DMS 273 treated with DMSO at 0.1 percent for 48 hours (cell line): Measurements from ENCODE around the gene USE1.

Source experiments
- DNase-seq: peaks from one replicate; lab custom pipeline; 2025; lab: John Stamatoyannopoulos, UW

USE1 gene

DNA sequence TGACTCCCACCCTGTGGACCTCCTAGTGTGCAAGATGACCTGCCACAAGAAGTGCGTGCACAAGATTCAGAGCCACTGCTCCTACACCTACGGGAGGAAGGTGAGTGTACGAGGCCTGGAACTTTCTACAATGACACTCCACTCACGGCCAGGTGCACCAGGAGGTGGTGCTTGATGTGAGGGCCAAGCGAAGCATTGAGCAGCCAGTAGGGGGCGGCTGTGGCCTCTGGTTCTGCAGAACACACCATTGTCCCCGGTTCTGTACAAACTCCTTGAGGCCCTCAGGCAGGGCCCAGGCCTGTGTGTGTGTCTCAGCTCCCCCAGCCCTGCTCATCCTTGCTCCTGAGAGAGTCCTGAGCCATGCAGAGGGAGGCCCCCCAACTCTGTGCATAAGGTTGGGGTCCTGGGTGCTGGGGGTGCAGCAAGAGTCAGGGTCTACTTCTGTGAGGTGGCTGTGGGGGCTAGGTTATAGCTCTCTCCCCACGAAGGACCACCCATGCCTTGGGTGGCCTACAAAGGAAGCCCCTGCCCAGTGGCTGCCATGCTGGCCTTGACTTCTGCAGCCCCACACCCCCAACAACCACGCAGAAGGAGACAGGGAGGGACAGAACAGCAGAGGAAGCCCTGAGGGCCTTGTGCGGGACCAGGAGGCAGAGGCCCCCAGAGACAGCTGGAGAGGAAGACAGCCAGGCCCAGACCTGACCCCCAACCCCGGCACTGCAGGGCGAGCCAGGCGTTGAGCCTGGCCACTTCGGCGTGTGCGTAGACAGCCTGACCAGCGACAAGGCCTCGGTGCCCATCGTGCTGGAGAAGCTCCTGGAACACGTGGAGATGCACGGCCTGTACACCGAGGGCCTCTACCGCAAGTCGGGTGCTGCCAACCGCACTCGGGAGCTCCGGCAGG, 9.7 kb upstream of the USE1 start:
- no peak for DNase-seq

DNA sequence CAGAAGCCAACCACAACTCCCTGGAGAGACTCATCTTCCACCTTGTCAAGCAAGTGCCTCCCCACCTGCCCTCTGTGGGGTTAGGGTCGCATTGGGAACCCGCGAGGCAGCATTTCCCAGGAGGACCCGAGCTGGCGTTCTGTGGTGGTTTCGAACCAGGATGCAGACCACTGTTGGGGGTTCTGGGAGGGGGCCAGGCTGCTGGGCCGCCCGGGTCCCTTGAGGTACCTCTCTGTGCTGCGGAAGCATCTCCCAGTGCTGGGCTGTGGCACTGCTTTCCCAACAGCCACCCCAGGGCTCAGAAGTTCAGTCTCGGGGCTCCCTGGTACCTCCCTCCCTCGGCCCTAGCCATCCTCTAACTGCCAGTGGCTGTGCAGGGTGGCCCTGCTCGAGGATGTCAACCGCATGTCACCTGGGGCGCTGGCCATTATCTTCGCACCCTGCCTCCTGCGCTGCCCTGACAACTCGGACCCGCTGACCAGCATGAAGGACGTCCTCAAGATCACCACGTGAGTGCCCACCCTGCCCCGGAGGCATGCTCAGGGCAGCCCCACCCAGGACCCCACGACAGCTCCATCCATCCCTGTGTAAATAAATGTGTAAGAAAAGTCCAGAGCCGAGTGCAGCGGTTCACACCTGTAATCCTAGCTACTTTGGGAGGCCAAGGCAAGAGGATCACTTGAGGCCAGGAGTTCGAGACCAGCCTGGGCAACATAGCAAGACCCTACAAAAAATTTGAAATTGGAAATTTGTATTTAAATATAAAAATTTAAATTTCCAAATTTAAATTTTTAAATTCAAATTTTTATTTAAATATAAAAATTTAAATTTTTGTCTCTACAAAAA, 8.2 kb upstream of the USE1 start:
- no peak for DNase-seq

DNA sequence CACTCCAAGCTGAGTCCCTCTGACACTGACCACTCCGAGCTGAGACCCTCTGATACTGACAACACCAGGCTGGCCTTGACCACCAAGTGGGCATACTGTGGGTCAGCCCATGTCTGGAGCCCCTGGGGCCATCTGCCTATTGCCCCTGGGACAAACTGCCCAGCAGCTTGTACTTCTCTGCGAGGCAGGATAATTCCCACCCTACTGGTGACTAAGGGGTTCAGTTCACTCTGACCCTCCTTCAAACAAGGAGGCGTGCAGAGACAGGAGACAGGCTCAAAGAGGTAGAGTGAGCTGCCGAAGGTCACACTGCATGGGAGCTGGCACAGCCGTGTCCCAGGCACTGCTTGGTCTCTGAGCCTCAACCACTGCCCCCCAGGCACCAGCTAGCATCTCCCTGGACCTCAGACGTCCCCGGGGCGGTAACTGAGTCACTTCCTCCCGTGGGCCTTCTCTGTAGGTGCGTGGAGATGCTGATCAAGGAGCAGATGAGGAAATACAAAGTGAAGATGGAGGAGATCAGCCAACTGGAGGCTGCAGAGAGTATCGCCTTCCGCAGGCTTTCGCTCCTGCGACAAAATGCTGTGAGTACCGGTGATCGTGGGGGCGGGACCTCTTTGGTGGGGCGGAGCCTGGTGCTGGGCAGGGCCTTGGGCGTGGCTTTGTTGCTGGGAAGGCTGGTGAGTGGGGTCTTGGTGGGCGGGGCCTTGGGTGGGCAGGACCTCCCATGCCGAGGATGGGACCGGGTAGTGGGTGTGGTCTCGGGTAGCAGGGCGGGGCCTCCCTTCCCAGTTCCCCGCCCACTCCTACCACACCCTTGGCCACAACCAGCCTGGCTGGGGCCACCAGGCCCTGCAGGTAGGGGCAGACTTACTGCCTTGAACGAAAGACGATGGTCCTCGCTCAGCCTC, 5.8 kb upstream of the USE1 start:
- no peak for DNase-seq

DNA sequence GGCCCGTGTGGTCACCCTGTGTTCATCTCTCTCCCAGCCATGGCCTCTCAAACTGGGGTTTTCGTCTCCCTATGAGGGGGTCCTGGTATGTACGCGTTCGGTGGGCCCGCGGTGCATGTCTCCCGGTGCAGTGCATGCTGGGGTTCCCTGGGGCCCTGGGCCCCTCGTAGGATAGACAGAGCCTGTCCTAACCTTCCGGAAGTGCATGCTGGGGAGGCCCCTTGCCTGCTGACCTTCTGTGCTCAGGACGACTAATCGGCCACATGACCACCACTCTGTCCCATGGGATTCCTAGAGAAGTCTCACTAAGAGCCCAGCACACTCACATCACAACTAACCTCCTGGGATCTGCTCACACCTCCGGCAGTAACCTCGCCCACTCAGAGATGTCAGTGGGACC, 4.9 kb upstream of the USE1 start:
- no peak for DNase-seq

DNA sequence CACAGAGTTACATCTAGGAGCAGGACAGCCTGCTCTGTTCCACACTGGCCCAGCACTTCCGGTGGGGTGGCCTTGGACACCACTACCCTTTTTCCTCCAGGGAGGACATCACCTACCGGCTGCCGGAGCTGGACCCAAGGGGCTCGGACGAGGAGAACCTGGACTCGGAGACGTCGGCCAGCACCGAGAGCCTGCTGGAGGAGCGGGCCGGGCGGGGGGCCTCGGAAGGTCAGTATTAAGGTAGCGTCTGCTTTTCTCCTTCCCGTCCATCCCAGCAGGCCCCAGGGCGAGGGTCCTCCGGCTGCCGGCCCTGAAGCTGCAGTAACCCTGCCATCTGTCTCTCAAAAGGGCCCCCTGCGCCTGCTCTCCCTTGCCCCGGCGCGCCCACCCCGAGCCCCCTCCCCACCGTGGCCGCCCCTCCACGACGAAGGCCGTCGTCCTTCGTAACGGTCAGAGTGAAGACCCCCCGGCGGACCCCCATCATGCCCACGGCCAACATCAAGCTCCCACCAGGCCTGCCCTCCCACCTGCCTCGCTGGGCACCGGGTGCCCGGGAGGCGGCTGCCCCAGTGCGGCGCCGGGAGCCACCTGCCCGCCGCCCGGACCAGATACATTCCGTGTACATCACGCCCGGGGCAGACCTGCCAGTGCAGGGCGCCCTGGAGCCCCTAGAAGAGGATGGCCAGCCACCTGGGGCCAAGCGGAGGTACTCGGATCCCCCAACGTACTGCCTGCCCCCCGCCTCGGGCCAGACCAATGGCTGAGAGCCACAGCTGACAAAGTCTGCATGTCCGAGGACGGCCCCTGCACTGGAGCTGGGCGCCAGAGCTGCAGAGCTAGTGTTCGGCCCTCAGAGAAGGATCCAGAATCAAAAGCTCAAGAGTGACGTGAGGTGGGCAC, 3.4 kb upstream of the USE1 start:
- DNase-seq, result no peak

DNA sequence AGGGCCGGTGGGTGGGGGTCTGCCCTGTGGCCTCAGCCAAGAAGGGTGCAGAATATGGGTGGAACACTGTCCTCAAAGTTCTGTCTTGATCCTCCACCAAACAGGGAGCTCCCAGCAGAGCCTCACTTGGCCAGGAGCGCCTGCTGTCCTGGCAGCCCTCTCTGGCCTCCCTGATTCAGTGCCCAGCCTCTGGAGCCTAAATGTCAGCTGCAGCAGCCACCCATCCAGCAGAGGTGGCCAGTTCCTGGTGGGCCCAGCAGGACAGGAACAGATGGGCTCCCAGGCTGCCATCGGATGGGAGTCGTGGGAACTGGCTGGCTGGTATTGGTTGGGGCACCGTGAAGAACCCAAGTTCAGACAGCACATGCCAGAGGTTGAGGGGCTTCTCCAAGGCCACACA, 1.8 kb upstream of the USE1 start:
- no peak for DNase-seq

DNA sequence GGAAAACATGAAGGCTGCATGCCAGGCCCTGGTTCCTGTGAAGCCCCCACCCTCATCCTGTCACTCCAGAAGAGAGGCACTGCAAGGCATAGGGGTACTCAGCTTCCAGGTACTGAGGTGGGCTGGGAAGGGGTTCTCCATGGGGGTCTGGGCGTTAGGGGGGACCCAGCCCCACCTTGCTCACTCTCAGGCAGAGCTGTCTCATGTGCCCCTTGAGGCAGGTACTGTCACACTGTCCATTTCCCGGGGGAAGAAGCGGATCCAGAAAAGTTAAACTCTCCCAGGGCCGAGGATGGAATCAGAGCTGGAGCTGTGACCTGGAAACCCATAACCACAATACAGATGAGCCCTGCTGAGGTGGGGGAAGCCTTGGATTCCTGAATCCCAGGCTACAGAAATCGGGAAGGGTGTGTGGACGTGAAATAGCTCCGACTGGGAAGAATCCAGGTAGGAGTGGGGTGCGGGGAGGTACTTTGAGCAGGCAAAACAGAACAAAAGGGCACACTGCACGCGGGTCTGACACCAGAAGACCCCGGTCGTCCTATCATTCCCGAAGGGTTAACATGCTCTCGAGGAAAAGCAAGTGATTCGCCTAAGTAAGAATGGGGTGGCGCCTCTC, 540 bp upstream of the USE1 start:
- DNase-seq, result no peak

DNA sequence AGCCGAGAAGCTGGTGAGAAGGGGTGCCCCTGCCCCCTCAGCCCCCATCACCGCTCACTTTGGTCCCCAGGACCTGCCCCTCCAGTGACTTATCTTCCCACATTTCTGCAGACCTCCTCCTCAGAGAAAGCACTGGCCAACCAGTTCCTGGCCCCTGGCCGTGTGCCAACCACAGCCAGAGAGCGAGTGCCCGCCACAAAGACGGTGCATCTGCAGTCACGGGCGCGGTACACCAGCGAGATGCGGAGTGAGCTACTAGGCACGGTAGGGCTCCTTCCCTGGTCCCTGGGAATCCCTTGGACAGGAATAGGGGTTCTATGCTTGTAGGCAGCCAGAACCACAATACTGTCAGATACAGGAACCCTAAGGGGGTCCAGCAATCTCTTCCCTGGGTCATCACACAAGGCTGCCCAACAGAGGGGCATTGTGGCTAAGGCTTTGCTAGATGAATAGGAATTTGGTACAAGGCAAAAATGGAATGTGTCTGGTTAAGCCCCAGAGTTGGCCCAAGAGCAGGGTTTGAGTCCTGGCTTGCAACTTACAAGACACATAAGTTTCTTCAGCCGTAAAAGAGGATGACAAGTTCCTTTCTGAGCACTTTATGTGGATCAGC, 1.0 kb downstream of the USE1 start:
- no peak for DNase-seq

DNA sequence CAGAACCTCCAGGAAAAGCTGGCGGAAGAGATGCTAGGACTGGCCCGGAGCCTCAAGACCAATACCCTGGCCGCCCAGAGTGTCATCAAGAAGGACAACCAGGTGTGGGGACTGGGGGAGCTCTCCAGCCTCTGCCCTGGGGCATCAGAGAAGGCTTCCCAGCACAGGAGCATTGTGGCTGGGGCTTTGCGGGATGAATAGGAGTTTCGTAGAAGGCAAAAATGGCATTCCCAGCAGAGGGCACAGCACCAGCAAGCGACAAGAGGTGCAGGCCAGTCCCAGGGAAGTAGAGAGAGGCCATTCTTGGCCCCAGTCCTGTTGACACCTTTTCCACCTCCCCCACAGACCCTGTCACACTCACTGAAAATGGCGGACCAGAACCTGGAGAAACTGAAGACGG, 4.1 kb downstream of the USE1 start:
- DNase-seq, result no peak

DNA sequence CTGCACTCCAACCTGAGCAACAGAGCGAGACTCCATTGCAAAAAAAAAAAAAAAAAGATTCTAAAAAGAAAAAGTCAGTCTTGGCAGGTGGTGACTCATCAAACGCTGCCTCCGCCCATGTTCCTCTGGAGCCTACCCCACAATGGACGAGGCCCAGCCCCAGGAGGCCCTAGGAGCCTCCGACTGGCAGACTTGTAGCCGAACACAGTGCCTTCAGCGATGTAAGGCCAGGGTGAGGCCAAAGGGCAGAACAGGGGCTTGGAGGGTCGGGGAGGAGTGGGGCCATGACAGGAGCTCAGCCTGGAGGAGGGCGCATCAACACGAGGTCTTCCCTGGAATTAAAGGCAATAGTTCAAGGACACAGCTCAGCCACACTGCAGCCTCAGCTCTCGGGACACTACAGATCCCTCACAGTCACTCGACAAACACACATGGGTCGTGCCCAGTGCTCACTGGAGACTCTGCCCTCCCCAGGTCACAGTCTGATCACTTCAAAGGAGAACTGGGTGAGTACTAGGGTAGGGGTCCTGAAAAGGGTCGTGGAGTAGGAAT, 5.1 kb downstream of the USE1 start:
- DNase-seq, result no peak

DNA sequence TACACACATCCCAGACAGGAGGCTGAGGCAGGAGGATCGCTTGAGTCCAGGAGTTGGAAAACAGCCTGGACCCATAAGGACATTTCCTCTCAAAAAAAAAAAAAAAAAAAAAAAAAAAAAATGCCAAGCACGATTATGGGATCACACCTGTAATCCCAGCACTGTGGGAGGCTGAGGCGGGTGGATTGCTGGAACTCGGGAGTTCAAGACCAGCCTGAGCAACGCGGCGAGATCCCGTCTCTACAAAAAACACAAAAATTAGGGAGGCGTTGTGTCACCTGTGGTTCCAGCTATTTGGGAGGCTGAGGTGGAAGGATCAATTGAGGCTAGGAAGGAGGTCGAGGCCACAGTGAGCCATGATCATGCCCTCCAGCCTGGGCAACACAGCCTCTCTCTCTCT, 9.9 kb downstream of the USE1 start:
- no peak for DNase-seq

DNA sequence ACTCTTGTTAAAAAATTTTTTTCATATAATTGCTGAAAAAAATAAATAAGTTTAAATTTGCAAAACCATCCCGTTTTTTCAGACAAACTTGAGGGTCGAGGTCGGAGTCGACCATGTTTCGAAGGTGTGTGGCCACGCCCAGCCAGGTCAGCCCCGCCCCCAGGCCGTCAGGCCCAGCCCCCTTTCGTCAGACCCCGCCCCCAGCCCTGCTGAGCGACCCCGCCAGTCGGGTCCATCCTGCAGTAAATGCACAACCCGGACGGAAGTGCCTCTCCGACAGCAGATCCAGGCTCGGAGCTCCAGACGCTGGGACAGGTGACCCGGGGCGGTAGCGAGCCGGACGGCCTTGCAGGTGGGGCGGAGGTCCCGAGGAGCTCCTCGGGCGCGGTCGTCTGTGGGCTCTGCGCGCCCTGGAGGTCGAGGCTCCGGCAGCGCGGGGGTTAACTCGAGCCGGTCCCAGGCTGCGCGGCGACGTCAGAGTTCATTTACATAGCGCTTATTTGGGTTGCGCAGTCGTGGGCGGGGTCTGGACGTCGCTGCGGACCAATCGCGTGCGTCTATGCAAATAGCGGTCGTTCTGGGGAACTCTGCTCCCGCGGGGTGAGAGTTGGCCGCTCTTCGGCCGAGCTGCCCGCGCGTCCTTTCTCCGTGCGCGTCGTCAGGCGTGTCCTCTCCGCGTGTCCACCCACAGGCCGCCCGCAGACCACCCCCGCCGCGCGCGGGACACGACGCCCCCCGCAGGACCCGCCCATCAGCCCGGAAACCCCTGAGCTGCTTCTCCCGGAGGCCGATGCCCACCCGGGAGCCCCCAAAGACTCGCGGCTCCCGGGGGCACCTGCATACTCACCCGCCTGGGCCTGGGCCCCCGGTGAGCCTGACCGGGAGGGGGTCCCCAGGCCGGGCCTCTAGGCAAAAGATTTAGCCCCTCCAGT, 11.1 kb downstream of the USE1 start, which contains the start of gene OCEL1:
Gene OCEL1, plus strand, starts transcription at position 225 of the 932 bp plus-strand sequence. Its CDS starts 22 bp downstream, at position 247.
- DNase-seq, result peak; percentile 95

DNA sequence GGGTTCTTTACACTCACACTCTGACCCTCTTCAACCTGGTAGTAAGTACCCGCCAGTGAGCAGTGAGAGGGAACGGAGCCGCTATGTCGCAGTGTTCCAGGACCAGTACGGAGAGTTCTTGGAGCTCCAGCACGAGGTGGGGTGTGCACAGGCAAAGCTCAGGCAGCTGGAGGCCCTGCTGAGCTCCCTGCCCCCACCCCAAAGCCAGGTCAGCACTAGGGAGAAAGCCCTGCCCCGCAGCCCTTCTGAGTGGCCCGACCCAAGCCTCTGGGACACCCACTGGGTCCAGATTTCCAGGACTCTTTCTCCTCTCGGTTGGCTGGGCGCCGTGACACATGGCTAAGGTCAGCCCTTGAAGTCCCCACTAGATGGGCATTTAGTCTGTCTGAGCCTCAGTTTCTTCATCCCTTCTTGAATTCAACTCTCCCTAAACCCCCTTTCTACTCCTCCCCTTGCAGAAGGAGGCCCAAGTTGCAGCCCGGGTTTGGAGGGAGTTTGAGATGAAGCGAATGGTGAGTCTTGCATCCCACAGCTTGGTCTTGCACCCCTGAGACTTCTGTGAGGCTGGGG, 12.7 kb downstream of the USE1 start:
- no peak for DNase-seq

DNA sequence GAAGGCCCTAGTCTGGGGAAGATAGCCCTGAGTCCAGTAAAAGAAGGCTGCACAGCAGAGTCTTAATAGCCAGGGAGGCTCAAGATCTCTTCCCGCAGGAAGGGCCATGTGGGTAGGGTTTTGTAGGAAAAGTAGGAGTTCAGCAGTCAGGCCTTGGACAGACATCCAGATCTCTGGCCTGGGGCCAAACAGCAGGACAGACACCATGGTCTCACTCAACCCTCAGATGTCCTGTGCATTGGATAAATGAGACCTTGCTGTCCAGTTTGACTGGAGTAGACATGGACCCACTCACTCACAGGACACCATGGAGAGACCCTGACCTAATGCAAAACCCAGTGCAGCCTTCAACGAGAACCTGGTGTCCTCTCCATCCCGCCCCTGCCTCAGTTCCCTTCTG, 14.7 kb downstream of the USE1 start:
- no peak for DNase-seq

DNA sequence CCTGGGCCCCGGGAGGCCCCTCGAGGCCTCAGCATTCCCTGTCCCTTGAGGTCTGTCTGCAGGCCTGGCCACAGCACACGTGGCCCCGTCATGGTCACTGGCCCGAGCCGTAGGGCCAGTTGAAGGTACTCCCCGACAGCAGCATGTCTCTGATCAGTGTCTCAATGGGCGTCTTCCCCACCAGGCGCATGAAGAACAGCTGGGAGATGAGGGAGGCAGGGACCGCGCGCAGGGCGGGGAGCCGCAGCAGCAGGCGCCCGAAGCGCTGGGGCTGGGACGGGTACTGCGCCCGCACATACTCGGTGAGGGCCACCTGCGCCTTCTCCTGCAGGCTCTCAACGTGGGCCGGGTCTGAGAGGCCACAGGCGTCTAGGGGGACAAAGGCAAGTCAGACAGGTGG, 17.1 kb downstream of the USE1 start:
- DNase-seq, result no peak

DNA sequence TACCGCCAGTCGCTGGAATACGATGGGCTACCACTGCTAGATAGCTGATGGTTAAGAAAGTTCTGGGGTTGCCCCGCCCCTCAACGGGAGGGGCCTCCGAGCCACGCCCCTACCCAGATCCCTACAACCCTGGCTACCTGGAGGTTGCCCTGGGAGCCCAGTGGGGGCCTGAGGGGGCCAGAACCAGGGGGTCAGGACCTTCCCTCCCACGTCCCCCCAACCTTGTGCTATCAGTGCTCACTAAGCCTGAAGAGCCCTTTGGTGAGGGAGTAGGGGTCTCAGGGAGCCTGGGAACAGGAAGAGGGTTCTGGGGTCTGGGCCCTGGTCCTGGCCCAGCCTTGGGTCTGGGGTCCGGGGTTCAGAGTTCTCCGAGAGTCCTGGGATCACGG, 19.7 kb downstream of the USE1 start:
- DNase-seq, result no peak

DNA sequence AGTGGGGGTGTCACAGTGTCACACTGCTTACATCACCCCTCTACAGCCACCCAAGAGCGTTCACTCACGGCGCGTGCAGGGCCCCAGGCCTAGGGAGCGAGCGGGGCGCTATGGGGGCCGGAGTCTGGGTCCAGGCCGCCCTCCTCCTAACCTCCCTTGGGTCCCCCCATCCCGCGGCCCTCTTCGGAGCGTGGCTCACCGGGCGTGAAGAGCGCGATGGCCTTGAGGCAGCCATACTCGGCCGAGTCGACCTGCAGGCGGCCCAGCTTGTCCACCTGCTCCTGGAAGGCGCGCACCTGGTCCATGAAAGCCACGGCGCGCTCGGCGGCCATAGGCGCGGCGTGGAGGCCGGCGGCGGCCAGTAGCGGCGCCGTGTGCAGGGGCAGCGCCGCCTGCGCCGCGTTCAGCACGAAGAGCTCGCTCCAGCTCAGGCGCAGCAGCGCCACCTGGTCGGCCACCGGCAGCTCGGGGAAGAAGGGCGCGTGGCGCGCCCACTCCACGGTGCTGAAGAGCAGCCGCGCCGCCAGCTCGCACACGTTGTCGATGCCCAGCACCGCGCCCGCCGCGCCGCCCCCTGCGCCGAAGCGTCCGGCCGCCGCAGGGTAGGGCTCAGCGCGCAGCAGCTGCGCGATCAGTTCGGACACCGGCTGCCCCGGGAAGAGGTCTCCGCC, 20.3 kb downstream of the USE1 start:
- DNase-seq, result no peak
